ENCODE measurements around the gene CHAC1.
A peak's percentile ranks its signal among the peaks of the same experiment; 100 is the strongest.
"Not testable (repeated sequence)": the region's sequence is repeated elsewhere in the genome, so short reads cannot be mapped to it uniquely, and the experiment has no call there.

The CHAC1 gene

DNA sequence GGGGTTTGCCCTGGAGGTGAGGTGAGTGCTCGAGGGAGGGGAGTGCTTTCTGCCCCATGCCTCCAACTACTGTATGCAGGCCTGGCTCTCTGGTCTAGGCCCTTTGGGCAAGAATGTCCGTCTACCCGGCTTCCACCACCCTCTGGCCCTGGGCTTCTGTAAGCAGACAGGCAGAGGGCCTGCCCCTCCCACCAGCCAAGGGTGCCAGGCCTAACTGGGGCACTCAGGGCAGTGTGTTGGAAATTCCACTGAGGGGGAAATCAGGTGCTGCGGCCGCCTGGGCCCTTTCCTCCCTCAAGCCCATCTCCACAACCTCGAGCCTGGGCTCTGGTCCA lies 14.8 kb upstream of the CHAC1 start:
- no peak for ATAC-seq

DNA sequence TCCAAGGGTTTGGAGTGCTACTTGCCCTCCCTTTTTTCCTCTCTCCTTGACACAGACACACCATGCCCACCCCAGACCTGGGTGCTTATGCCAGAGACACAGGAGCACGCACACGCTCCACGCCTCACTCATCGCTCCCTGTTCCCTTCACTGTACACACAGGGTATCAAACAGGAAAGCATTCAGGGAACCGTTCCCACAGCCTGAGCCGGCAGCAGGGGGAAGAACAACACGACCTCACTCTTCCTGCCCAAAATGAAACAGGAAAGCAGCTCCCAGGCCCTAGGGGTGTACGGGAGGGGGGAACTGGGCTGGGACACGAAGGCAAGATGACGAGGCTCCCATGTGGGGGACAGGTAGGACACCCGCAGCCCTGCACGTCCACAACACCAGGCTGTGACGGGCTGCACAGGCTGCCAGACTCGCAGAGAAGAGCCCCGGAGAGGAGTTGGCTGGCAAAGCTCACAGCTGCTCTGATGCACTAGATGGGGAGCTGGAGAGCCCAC lies 12.9 kb upstream of the CHAC1 start:
- ATAC-seq, result no peak

- ATAC-seq, result no peak
Observed at GRCh38 chr15:40941068-40941527, 12.2 kb upstream of the CHAC1 start.

GRCh38 chr15:40941528-40942336 lies 11.5 kb upstream of the CHAC1 start:
- ATAC-seq, result peak; percentile 79 to 82

- ATAC-seq, result no peak
Observed at GRCh38 chr15:40942337-40942854, 10.9 kb upstream of the CHAC1 start.

DNA sequence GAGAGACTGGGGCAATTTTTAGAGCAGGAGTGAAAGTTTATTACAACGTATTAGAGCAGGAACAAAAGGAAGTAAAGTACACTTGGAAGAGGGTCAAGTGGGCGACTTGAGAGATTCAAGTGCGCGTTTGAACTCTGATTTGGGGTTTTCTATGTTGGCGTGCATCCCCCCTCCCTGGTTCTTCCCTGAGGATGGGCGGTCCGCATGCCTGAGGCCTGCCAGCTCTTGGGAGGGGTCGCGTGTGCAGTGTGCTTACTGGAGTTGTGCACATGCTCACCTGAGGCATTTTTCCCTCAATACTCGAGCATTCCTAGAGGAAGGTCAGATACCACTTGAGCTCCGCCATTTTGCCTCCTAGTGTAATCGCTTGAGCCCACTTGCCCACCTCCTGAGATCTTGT lies 10.4 kb upstream of the CHAC1 start:
- no peak for ATAC-seq

GRCh38 chr15:40943764-40944365 lies 9.4 kb upstream of the CHAC1 start:
- no peak for ATAC-seq

DNA sequence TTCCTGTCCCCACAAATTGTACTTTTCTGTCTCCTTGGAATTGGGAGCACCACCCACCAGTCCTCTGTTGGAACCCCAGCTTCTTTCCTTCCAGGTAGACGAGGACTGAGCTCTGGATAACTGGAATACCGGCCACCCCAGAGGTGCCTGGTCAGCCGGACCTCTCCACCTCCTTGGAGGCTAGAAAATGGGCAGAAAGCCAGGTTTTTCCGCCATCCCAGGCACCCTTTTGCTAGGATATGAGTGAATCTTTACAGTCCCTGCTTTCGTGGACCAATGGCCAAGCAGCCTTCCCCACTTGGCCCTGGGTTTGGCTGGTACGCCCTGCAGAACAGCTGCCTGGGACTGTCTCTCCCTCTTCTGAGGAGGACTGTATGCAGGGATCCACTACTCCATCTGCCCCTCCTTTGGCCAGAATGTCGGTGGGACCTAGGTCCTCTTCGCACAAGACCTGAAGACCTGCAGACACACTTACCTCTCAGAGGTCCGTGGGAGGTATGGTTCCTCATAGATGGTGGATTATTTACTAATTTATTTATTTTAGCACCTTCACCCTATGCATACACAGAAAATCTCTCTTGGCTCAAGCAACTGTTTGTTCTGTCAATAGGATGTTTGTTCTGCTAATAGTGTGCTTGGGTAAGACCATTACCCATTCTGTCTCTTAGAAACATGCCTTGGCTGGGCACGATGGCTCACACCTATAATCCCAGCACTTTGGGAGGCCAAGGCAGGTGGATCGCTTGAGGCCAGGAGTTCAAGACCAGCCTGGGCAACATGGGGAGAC lies 8.6 kb upstream of the CHAC1 start:
- ATAC-seq, result no peak

DNA sequence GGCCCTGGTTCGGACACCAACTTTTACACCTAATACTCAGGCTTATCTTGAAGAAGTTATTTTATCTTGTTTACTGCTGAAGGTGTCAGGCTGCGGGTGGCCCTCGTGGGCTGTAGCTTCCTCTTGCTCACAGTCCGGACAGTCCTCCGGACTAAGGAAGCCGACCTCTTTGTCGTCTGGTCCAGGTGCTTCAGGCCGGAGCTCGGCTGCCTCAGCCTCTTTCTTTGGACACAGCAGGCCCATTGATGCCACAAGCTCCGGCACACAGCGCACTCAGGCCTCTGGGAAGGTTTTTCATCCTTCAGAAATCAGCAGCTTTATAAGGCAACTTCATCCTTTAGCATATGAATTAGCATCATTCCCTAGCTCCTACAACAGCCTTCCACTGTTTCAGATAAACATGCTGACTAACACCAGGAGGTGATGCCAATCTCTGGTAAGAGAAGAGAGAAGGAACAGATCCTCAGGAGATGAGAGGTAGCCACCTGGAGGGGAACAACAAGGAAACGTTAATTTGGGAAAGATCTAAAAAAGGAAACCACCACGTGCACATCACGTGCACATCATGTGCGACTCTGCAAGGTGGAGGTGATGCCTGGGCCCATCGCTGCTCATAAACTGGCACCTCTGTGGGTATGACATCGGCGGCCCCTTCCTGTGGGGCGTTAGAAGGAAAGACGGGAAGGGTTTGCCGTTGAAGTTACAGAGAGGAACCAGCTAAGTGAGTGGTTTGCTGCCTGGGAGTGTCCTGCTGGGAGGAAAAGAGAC lies 4.4 kb upstream of the CHAC1 start:
- ATAC-seq, result no peak

DNA sequence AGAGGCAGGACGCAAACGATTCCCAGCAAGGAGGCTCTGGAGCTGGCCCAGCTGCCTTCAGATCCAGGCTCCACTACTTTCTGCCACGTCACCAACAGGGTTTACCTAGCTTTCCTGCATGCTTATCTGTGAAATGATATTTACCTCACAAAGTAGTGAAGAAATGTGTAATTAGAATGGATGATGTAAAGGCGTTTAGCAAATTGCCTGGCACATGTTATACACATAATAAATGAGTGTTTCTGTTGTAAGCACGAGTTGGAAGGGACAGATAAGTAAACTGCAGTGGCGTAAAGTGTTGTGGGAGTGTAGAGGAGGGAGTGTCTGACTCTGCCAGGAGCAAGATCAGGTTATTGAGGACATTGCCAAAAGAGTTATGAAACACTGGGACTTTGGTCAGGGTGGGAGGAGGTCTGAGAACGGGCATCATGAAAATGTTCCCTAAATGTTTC lies 3.5 kb upstream of the CHAC1 start:
- ATAC-seq, result no peak

GRCh38 chr15:40951764-40952163 lies 1.5 kb upstream of the CHAC1 start:
- no peak for ATAC-seq

GRCh38 chr15:40952301-40952900 lies 870 bp upstream of the CHAC1 start:
- ATAC-seq, result no peak

GRCh38 chr15:40953713-40954074 lies 423 bp downstream of the CHAC1 start:
- no peak for ATAC-seq

DNA sequence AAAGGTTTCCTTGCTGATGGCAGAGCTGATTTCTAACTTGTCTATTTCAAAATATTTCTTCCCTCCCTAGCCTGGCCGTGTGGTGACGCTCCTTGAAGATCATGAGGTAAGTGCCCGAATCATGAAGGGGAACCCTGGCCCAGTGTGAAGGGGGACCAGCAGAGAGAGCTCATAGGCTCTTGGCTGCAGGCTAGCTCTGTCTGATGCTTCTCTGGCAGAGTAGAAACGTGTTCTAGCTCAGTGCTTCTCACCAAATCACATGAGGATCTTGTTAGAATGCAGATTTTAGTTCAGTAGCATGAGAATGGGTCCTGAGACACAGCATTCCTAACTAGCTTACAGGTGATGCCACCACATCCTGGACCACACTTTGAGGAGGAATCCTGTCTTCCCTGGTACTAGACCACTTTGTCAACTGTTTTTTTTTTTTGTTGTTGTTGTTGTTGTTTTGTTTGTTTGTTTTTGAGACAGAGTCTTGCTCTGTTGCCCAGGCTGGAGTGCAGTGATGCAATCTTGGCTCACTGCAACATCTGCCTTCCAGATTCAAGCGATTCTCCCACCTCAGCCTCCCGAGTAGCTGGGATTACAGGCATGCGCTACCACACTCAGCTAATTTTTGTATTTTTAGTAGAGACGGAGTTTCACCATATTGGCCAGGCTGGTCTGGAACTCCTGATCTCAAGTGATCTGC lies 1.0 kb downstream of the CHAC1 start:
- not testable (repeated sequence) for ATAC-seq

DNA sequence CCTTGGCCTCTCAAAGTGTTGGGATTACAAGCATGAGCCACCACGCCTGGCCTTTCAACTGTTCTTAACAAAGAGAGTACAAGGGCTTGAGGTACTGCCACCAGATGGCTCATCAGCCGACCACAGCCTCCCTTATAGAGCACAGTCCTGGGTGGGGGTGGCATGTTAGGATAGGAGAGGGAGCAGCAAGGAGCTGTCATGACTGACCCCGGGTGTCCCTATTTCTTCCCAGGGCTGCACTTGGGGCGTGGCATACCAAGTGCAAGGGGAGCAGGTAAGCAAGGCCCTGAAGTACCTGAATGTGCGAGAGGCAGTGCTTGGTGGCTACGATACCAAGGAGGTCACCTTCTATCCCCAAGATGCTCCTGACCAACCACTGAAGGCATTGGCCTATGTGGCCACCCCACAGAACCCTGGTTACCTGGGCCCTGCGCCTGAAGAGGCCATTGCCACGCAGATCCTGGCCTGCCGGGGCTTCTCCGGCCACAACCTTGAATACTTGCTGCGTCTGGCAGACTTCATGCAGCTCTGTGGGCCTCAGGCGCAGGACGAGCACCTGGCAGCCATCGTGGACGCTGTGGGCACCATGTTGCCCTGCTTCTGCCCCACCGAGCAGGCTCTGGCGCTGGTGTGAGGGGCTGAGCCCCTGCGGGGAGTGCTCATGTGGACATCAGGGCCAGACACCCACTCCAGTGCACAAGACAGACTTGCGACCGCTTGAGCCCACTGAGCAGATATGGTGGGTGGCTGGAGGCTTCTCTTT lies 2.1 kb downstream of the CHAC1 start:
- no peak for ATAC-seq

- no peak for ATAC-seq
Observed at GRCh38 chr15:40955930-40956540, 2.8 kb downstream of the CHAC1 start.

- ATAC-seq, result no peak
Observed at GRCh38 chr15:40956541-40956982, 3.3 kb downstream of the CHAC1 start.

GRCh38 chr15:40957041-40957555 lies 3.8 kb downstream of the CHAC1 start:
- no peak for ATAC-seq

DNA sequence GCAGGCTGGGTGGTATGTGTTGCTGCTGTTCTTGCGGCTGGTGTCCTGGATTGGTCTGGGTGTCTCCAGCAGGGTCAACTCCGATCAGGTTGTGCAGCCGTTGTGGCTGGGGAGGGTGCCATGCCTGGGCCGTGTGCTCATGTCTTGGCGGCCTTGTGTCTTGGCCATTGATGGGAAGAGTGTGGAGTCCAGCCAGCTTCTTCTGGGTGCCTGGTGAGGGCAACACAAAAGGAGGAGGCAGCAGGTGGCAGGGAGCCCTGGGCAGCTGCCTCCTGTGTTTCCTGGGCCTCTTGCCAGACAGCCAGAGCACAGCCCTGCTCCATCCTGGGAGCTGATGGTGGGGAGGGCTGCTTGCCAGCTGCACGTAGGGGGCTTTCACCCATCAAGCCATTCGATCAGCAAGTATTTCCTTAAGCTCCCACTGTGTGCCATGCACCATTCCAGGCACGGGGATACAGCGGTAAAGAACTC lies 4.3 kb downstream of the CHAC1 start:
- no peak for ATAC-seq

- ATAC-seq, result no peak
Observed at GRCh38 chr15:40958146-40958545, 4.9 kb downstream of the CHAC1 start.
